BE2C (cell line): ENCODE measurements around the gene FMNL2.

Experiments
- DNase-seq: peaks from one replicate; pipeline ENCODE4 v3.0.0-alpha.2; 2020
- H3K27me3 ChIP-seq: fragments of 250-450 bp; sonication (Bioruptor Pico); 2 replicates; pipeline ENCODE4 v1.5.1; 2020; ENCODE audit warnings: mild to moderate bottlenecking
- H3K36me3 ChIP-seq: fragments of 250-450 bp; sonication (Bioruptor Pico); 2 replicates; pipeline ENCODE4 v1.5.1; 2020; ENCODE audit warnings: mild to moderate bottlenecking
- H3K4me1 ChIP-seq: fragments of 250-450 bp; sonication (Bioruptor Pico); 2 replicates; pipeline ENCODE4 v1.5.1; 2020
- H3K4me3 ChIP-seq: 2 replicates; pipeline ENCODE4 v1.5.1; 2011; ENCODE audit warnings: low read depth, low read length
- H3K9me3 ChIP-seq: fragments of 250-450 bp; sonication (Bioruptor Pico); 2 replicates; pipeline ENCODE4 v1.5.1; 2020
- CTCF ChIP-seq: IDR thresholded peaks from 2 replicates; pipeline ENCODE4 v1.5.1; 2012; ENCODE audit warnings: mild to moderate bottlenecking, low read depth, low read length

FMNL2 gene

GRCh38 chr2:152620985-152621384 is 286.0 kb downstream of the FMNL2 start:
- Histone ChIP-seq H3K9me3 (no peaks in the 10 kb centered on the region), H3K36me3 (no peaks in the 10 kb centered on the region; the same call in 1 of the 2 replicates), H3K27me3 (no peaks in the 10 kb centered on the region), H3K4me1 (no peaks in the 10 kb centered on the region), H3K4me3 (no peak overlapping the region)
- no peak for DNase-seq
- TF ChIP-seq CTCF = no peak

- no peak for TF ChIP-seq CTCF
- H3K9me3 ChIP-seq = no peaks in the 10 kb centered on the region
- no peaks in the 10 kb centered on the region; the same call in 1 of the 2 replicates for H3K36me3 ChIP-seq
- no peak overlapping the region for H3K4me3 ChIP-seq
- DNase-seq = no peak
- no peaks in the 10 kb centered on the region for H3K4me1 ChIP-seq
- H3K27me3 ChIP-seq = no peaks in the 10 kb centered on the region
These were observed 287.2 kb downstream of the FMNL2 start for GRCh38 chr2:152622219-152622618.

- no peaks in the 10 kb centered on the region for H3K4me1 ChIP-seq
- no peak for DNase-seq
- no peaks in the 10 kb centered on the region for H3K9me3 ChIP-seq
- no peak overlapping the region for H3K4me3 ChIP-seq
- no peaks in the 10 kb centered on the region for H3K36me3 ChIP-seq
- H3K27me3 ChIP-seq = no peaks in the 10 kb centered on the region
- no peak for TF ChIP-seq CTCF
These were observed 288.2 kb downstream of the FMNL2 start for GRCh38 chr2:152623076-152623740.

GRCh38 chr2:152623775-152624174 is 288.8 kb downstream of the FMNL2 start:
- Histone ChIP-seq H3K36me3 (no peaks in the 10 kb centered on the region), H3K4me1 (no peaks in the 10 kb centered on the region), H3K4me3 (no peak overlapping the region), H3K27me3 (no peaks in the 10 kb centered on the region), H3K9me3 (no peaks in the 10 kb centered on the region)
- TF ChIP-seq CTCF = no peak
- DNase-seq = no peak

- Histone ChIP-seq H3K4me1 (no peaks in the 10 kb centered on the region), H3K27me3 (no peaks in the 10 kb centered on the region), H3K9me3 (no peaks in the 10 kb centered on the region), H3K36me3 (no peaks in the 10 kb centered on the region), H3K4me3 (no peak overlapping the region)
- no peak for DNase-seq
- no peak for TF ChIP-seq CTCF
These were observed 289.8 kb downstream of the FMNL2 start for GRCh38 chr2:152624805-152625204.

- no peak for DNase-seq
- TF ChIP-seq CTCF = no peak
- Histone ChIP-seq H3K4me3 (no peak overlapping the region), H3K4me1 (no peaks in the 10 kb centered on the region), H3K27me3 (no peaks in the 10 kb centered on the region), H3K9me3 (no peaks in the 10 kb centered on the region), H3K36me3 (no peaks in the 10 kb centered on the region)
These were observed 292.0 kb downstream of the FMNL2 start for GRCh38 chr2:152626911-152627339.
